Vagina (tissue), 2 donors: ENCODE data around the gene PIEZO2.

ENCODE experiments used
- CTCF ChIP-seq, 3 experiments: fragments of 450-650 bp in 2 of 3; fragments of 200-600 bp in 1 of 3; sonication (generic) in 1 of 3; IDR thresholded peaks; one replicate each; pipeline ENCODE4 v1.5.1; 2017 to 2019; ENCODE audit warnings: antibody characterized with exemption in 3 of 3, mild to moderate bottlenecking in 2 of 3, moderate library complexity in 2 of 3
- POLR2A ChIP-seq, 2 donors: fragments of 450-650 bp; IDR thresholded peaks; one replicate each; pipeline ENCODE4 v1.6.1; 2017; ENCODE audit warnings: antibody characterized with exemption in 2 of 2, mild to moderate bottlenecking in 2 of 2, moderate library complexity in 2 of 2

GRCh38 chr18:10804126-10804525 is 345.2 kb downstream of the PIEZO2 start:
- no peak for TF ChIP-seq POLR2A (IDR thresholded peaks at IDR 0.05)
- TF ChIP-seq CTCF (IDR thresholded peaks at IDR 0.05): no peak
